Measurements from ENCODE around the gene USP21. TPM values are rescaled to one million over a fixed set of nuclear protein-coding genes. Genes with fewer than 3 reads are reported as not detected.

Gene USP21
- total RNA-seq, 1 donor from 2014 or later = 21.5 TPM

DNA sequence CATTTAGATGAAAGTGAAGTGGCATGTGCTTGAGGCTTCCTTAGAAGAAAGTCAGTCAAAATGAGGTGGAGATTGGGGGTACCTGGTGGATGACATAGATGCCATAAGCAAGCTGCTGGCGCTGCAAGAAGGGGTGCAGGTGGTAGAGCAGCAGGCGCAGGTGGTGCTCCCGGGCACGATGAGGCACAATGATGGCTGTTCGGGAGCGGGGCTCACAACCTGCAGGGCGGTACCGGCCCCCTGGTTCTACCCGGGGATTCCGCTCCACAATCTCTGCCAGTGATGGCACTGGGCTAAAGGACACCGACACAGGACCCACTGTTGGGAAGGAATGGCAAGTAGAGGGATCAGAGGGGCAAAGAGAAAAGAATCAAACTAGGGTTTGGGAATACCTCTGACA is 15.6 kb downstream of the USP21 start:
- Mint-ChIP-seq H3K4me1 (ENCODE audit: low read depth, unreplicated experiment) (peaks cover 8% of the 10 kb centered on the region), H3K4me3 (ENCODE audit: unreplicated experiment) (no peak overlapping the region), H3K9me3 (ENCODE audit: unreplicated experiment) (peaks cover 9% of the 10 kb centered on the region), H3K27me3 (ENCODE audit: unreplicated experiment) (peaks cover 14% of the 10 kb centered on the region), H3K27ac (ENCODE audit: unreplicated experiment) (no peak overlapping the region), H3K36me3 (ENCODE audit: unreplicated experiment) (peaks cover 7% of the 10 kb centered on the region)
- TF ChIP-seq, protein P1, sequence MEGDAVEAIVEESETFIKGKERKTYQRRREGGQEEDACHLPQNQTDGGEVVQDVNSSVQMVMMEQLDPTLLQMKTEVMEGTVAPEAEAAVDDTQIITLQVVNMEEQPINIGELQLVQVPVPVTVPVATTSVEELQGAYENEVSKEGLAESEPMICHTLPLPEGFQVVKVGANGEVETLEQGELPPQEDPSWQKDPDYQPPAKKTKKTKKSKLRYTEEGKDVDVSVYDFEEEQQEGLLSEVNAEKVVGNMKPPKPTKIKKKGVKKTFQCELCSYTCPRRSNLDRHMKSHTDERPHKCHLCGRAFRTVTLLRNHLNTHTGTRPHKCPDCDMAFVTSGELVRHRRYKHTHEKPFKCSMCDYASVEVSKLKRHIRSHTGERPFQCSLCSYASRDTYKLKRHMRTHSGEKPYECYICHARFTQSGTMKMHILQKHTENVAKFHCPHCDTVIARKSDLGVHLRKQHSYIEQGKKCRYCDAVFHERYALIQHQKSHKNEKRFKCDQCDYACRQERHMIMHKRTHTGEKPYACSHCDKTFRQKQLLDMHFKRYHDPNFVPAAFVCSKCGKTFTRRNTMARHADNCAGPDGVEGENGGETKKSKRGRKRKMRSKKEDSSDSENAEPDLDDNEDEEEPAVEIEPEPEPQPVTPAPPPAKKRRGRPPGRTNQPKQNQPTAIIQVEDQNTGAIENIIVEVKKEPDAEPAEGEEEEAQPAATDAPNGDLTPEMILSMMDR (IDR thresholded peaks at IDR 0.05; ENCODE audit: partially characterized antibody, unreplicated experiment) = no peak
- no peak for DNase-seq

DNA sequence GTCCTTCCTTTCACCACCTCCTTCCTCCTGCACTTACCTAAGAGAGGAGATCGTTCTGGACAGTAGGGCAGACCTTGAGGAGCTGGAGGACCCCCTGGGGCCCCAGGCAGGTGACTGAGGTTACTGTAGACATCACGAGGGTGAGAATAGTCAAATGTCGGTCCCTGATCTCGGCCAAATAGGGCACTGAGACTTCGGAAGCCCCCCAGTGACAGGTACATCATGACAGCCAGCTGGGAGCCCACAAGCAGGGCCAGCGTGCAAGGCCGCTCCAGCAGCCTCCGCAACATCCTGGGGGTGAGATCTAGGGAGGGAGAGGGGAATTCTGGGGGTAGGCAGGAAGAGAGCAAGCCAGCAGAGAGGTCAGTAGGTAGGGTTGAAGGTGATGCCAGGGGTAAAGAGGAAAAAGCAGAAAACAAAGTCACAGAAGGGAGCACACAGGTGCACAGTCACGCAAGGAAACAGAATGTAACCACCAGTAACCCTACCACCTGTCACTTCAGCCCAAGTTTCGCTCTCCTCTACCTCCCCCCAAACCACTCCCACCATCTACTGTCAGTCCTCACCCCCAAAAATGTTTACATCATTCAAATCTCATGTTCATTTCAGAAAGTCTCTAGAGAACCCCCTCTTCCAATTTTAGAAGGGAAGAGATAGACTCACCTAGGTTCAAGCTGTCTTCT is 16.6 kb downstream of the USP21 start:
- H3K9me3 Mint-ChIP-seq (ENCODE audit: unreplicated experiment) = peaks cover 9% of the 10 kb centered on the region
- H3K4me1 Mint-ChIP-seq (ENCODE audit: low read depth, unreplicated experiment) = peaks cover 8% of the 10 kb centered on the region
- TF ChIP-seq, protein P1 (IDR thresholded peaks at IDR 0.05; ENCODE audit: partially characterized antibody, unreplicated experiment) = no peak
- H3K36me3 Mint-ChIP-seq (ENCODE audit: unreplicated experiment) = peaks cover 7% of the 10 kb centered on the region
- peak overlapping the region; percentile 100 for H3K4me3 Mint-ChIP-seq (ENCODE audit: unreplicated experiment)
- no peak for DNase-seq
- H3K27me3 Mint-ChIP-seq (ENCODE audit: unreplicated experiment) = peaks cover 14% of the 10 kb centered on the region
- H3K27ac Mint-ChIP-seq (ENCODE audit: unreplicated experiment) = no peak overlapping the region

DNA sequence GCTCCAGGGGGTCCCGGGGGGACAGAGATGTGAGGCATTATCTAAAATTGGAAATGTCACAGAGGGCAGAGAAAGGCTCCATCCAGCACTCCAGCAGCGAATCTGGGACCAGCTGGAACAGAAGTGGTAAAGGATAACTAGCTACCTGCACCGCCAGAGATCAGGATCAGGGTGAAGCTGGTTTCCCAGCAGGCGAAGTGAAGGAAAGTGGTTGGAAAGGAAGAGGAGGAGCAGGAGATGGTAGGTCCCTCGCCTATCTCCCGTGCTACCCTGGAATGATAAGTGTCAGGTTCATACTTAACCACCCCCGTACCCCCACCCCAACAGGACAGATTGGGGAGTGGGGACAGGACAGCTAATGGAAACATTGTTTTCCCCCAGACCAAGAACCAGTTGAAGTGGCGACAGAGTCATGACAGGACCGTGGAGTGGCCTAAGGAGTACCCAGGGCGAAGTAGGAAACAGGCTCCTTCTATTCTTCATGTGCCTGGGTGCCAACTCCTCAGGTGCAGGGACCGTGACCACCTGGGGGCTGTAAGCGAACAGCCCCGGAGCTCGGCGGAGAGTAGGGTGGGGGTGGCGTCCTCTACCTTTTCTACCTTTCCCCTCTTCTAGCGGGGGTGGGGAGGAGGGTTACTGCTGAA is 17.3 kb downstream of the USP21 start:
- TF ChIP-seq, protein P1 (IDR thresholded peaks at IDR 0.05; ENCODE audit: partially characterized antibody, unreplicated experiment) = no peak
- DNase-seq = no peak
- Mint-ChIP-seq H3K9me3 (ENCODE audit: unreplicated experiment) (peaks cover 11% of the 10 kb centered on the region), H3K36me3 (ENCODE audit: unreplicated experiment) (peaks cover 7% of the 10 kb centered on the region), H3K27ac (ENCODE audit: unreplicated experiment) (peak overlapping the region; percentile 98), H3K4me1 (ENCODE audit: low read depth, unreplicated experiment) (peaks cover 8% of the 10 kb centered on the region), H3K27me3 (ENCODE audit: unreplicated experiment) (peaks cover 14% of the 10 kb centered on the region), H3K4me3 (ENCODE audit: unreplicated experiment) (peak overlapping the region; percentile 100)

DNA sequence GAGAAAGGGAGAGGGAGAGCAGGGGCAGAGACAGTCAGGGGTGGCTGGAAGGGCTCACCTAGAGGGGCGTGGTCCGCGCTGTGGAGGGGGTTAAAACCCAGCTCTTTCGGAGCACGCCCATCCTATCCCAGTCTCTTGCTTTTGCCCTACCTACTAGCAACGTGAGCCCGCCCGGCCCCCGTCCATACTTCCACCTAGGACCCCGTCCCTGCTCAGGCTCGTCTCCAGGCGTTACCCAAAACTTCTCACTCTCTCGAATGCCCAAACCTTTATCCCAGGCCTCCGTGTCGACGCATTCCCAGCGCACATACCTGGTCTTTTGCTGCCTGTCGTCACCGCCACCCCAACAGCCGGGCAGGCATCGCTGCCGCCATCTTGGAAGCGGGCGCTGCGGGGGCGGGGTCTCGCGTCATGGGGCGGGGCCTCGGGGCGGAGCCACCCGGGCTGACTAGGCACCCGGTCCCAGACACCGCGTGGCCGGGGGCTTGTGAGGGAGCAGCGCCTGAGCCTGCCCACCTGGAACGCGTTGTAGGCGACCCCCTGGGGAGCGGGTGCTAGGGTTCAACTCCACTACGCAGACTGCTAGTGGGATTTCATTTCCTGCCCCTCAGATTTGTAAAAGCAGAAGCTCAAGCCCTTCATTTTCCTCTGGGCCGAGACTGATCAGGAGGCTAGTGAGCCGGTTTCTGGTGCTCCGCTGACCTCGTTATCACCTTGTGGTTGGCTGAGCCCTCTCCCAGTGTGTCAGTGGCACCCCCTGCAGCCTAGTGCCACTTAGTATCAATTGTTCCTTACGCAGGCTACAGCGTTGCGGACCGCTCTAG is 18.0 kb downstream of the USP21 start, which contains the start of gene B4GALT3:
Gene B4GALT3 (minus strand): TSS at position 396 of the 824 bp plus-strand sequence. CDS start 1,447 bp downstream, outside the sequence.
- Mint-ChIP-seq H3K4me3 (ENCODE audit: unreplicated experiment) (peak within 1 kb of the TSS; percentile 100), H3K27ac (ENCODE audit: unreplicated experiment) (peak within 1 kb of the TSS; percentile 98), H3K27me3 (ENCODE audit: unreplicated experiment) (peaks cover 14% of the 10 kb centered on the region), H3K9me3 (ENCODE audit: unreplicated experiment) (peaks cover 11% of the 10 kb centered on the region), H3K4me1 (ENCODE audit: low read depth, unreplicated experiment) (peaks cover 8% of the 10 kb centered on the region), H3K36me3 (ENCODE audit: unreplicated experiment) (peaks cover 7% of the 10 kb centered on the region)
- peak; percentile 98 for DNase-seq
- TF ChIP-seq, protein P1 (IDR thresholded peaks at IDR 0.05; ENCODE audit: partially characterized antibody, unreplicated experiment) = no peak
